Thymus (tissue), 14 donors: ENCODE data around the gene TTLL11. TPM values are rescaled to one million over a fixed set of nuclear protein-coding genes. Genes with fewer than 3 reads are reported as not detected.
A peak's percentile ranks its signal among the peaks of the same experiment; 100 is the strongest.

Experiments used
- DNase-seq, 9 donors: peaks; one replicate each; pipeline ENCODE4 v3.0.0-alpha.2; 2013; ENCODE audit warnings: low spot score in 9 of 9, low read depth in 6 of 9, missing footprints in 1 of 9
- H3K27ac ChIP-seq, 2 donors: one replicate each; pipeline ENCODE4 v1.5.1; 2013; ENCODE audit warnings: control low read depth in 1 of 2, low read depth in 1 of 2, low read length in 1 of 2, mild to moderate bottlenecking in 1 of 2, moderate library complexity in 1 of 2
- H3K27me3 ChIP-seq, 2 donors: one replicate each; pipeline ENCODE4 v1.5.1; 2013; ENCODE audit warnings: low read length in 1 of 2; ENCODE audit not compliant: control insufficient read depth in 2 of 2, insufficient read depth in 1 of 2
- H3K36me3 ChIP-seq, 2 donors: one replicate each; pipeline ENCODE4 v1.5.1; 2013; ENCODE audit warnings: low read length in 1 of 2, mild to moderate bottlenecking in 1 of 2, moderate library complexity in 1 of 2; ENCODE audit not compliant: control insufficient read depth in 2 of 2, insufficient read depth in 2 of 2
- H3K4me1 ChIP-seq, 2 donors: one replicate each; pipeline ENCODE4 v1.5.1; 2013; ENCODE audit warnings: low read length in 2 of 2; ENCODE audit not compliant: control insufficient read depth in 2 of 2, insufficient read depth in 2 of 2
- H3K4me3 ChIP-seq, 2 donors: one replicate each; pipeline ENCODE4 v1.5.1; 2013; ENCODE audit warnings: low read length in 2 of 2, control low read depth in 1 of 2, mild to moderate bottlenecking in 1 of 2
- H3K9me3 ChIP-seq, 2 donors: one replicate each; pipeline ENCODE4 v1.5.1; 2013; ENCODE audit warnings: low read length in 1 of 2, mild to moderate bottlenecking in 1 of 2; ENCODE audit not compliant: control insufficient read depth in 2 of 2, insufficient read depth in 1 of 2
- WGBS: extraction: QIAGEN DNeasy Blood & Tissue Kit; methylation state at CpG from one replicate; pipeline ENCODE4 v1.1.7; 2013; 5-methylcytosine and 5-hydroxymethylcytosine counted together
- long read RNA-seq, 10 donors: transcript quantifications; one replicate each; lab custom pipeline, GENCODE V29; 2026
- polyA plus RNA-seq: library from polyadenylated mRNA; stranded (reverse); fragments of 200-250 nt; gene quantifications from one replicate; pipeline ENCODE4 v1.2.3, GENCODE V29; 2013
- total RNA-seq: library from RNA; stranded (reverse); fragments of 120-200 nt; gene quantifications from one replicate; pipeline ENCODE4 v1.2.4, GENCODE V29; 2013
- donor health status: healthy.

The TTLL11 gene
- total RNA-seq (2.1 TPM), polyA plus RNA-seq (4.0 TPM)
- long read RNA-seq, donor 1 = 0 reads
- long read RNA-seq, donor 2 = 0 reads
- long read RNA-seq, donor 3, partial matches to known transcripts = 0 of 3 reads
- long read RNA-seq, donor 3, other reads (novel, unspliced or antisense) = 0 of 3 reads
- long read RNA-seq, donor 4, partial matches to known transcripts = 0 of 2 reads
- long read RNA-seq, donor 4, other reads (novel, unspliced or antisense) = 0 of 2 reads
- long read RNA-seq, donor 5, partial matches to known transcripts = 0 of 3 reads
- long read RNA-seq, donor 5, other reads (novel, unspliced or antisense) = 0 of 3 reads
- long read RNA-seq, donor 6 = 0 reads
- long read RNA-seq, donor 7, partial matches to known transcripts = 0 of 1 reads
- long read RNA-seq, donor 7, other reads (novel, unspliced or antisense) = 0 of 1 reads
- long read RNA-seq, donor 8 = 0 reads
- long read RNA-seq, donor 9, partial matches to known transcripts = 0 of 2 reads
- long read RNA-seq, donor 9, other reads (novel, unspliced or antisense) = 0 of 2 reads
- long read RNA-seq, donor 10 = 0 reads

- Histone ChIP-seq H3K4me3 (peak within 1 kb of the TSS; percentile 62 to 69), H3K9me3 (no peaks in the 10 kb centered on the region), H3K36me3 (no peaks in the 10 kb centered on the region), H3K27ac (no peak within 1 kb of the TSS), H3K4me1 (peaks cover 13 to 14% of the 10 kb centered on the region in 2 donors), H3K27me3 (peaks cover 2 to 23% of the 10 kb centered on the region in 2 donors)
- peak; percentile 77 to 96 (median 88) for DNase-seq
- WGBS = under 1% methylated on average over 98 of the region's 98 CpGs
Observed at GRCh38 chr9:122092611-122093506, at the start of gene TTLL11. Gene TTLL11, minus strand, starts transcription at chr9:122093308. Its CDS starts 160 bp downstream, at chr9:122093148.

GRCh38 chr9:122141671-122142070, 48.6 kb upstream of the TTLL11 start:
- Histone ChIP-seq H3K4me1 (no peaks in the 10 kb centered on the region), H3K4me3 (no peak overlapping the region), H3K27ac (no peak overlapping the region), H3K27me3 (no peaks in the 10 kb centered on the region), H3K9me3 (no peaks in the 10 kb centered on the region), H3K36me3 (peaks cover 36 to 38% of the 10 kb centered on the region in 2 donors)
- DNase-seq = no peak
- 97% methylated on average over 5 of the region's 5 CpGs for WGBS

- no peak for DNase-seq
- Histone ChIP-seq H3K36me3 (peaks cover 29 to 30% of the 10 kb centered on the region in 2 donors), H3K27me3 (no peaks in the 10 kb centered on the region), H3K4me3 (no peak overlapping the region), H3K9me3 (no peaks in the 10 kb centered on the region), H3K4me1 (no peaks in the 10 kb centered on the region), H3K27ac (no peak overlapping the region)
- 95% methylated on average over 8 of the region's 8 CpGs for WGBS
Observed at GRCh38 chr9:122140368-122141193, 47.5 kb upstream of the TTLL11 start.

GRCh38 chr9:122138560-122139268, 45.6 kb upstream of the TTLL11 start:
- Histone ChIP-seq H3K27me3 (peaks cover 0 to 4% of the 10 kb centered on the region in 2 donors), H3K27ac (no peak overlapping the region), H3K9me3 (no peaks in the 10 kb centered on the region), H3K4me3 (no peak overlapping the region), H3K36me3 (peaks cover 12 to 13% of the 10 kb centered on the region in 2 donors), H3K4me1 (no peaks in the 10 kb centered on the region)
- WGBS = 95% methylated on average over 10 of the region's 10 CpGs
- DNase-seq = no peak

- Histone ChIP-seq H3K4me3 (no peak overlapping the region), H3K4me1 (no peaks in the 10 kb centered on the region), H3K27ac (no peak overlapping the region), H3K9me3 (no peaks in the 10 kb centered on the region), H3K27me3 (peaks cover 0 to 36% of the 10 kb centered on the region in 2 donors), H3K36me3 (no peaks in the 10 kb centered on the region)
- DNase-seq = no peak
- 96% methylated on average over 7 of the region's 7 CpGs for WGBS
Observed at GRCh38 chr9:122135529-122135859, 42.4 kb upstream of the TTLL11 start.

GRCh38 chr9:122134822-122135528, 41.9 kb upstream of the TTLL11 start:
- no peaks in the 10 kb centered on the region for H3K4me1 ChIP-seq
- DNase-seq = no peak
- 83% methylated on average over 12 of the region's 12 CpGs for WGBS
- H3K27ac ChIP-seq = no peak overlapping the region
- no peaks in the 10 kb centered on the region for H3K36me3 ChIP-seq
- no peak overlapping the region for H3K4me3 ChIP-seq
- H3K27me3 ChIP-seq = peaks cover 0 to 39% of the 10 kb centered on the region in 2 donors
- no peaks in the 10 kb centered on the region for H3K9me3 ChIP-seq

GRCh38 chr9:122133984-122134535, 41.0 kb upstream of the TTLL11 start:
- Histone ChIP-seq H3K27ac (no peak overlapping the region), H3K4me1 (no peaks in the 10 kb centered on the region), H3K4me3 (no peak overlapping the region), H3K27me3 (peaks cover 0 to 46% of the 10 kb centered on the region in 2 donors), H3K9me3 (no peaks in the 10 kb centered on the region), H3K36me3 (no peaks in the 10 kb centered on the region)
- no peak for DNase-seq
- 91% methylated on average over 17 of the region's 17 CpGs for WGBS
